Activated CD8-positive, alpha-beta memory T cell treated with anti-CD3 and anti-CD28 coated beads, Interleukin-2, amount 50 U/mL, for 24 hours (primary cell): Measurements from ENCODE around the gene SLC25A21.
"Not testable (repeated sequence)": the region's sequence is repeated elsewhere in the genome, so short reads cannot be mapped to it uniquely, and the experiment has no call there.

Experiments used
- DNase-seq: peaks from one replicate; pipeline ENCODE4 v3.0.0-alpha.2; 2020; ENCODE audit errors: extremely low read depth

SLC25A21 gene

GRCh38 chr14:36713960-36714703 lies 458.3 kb downstream of the SLC25A21 start:
- DNase-seq, result no peak

GRCh38 chr14:36707570-36707969 lies 464.8 kb downstream of the SLC25A21 start:
- DNase-seq, result no peak

GRCh38 chr14:36702474-36702873 lies 469.9 kb downstream of the SLC25A21 start:
- no peak for DNase-seq

- no peak for DNase-seq
Measured at GRCh38 chr14:36701132-36701531, 471.3 kb downstream of the SLC25A21 start.

- no peak for DNase-seq
Measured at GRCh38 chr14:36700651-36701050, 471.8 kb downstream of the SLC25A21 start.

- not testable (repeated sequence) for DNase-seq
Measured at GRCh38 chr14:36699420-36699819, 473.0 kb downstream of the SLC25A21 start.

- DNase-seq, result no peak
Measured at GRCh38 chr14:36690311-36691040, 481.9 kb downstream of the SLC25A21 start.

GRCh38 chr14:36684946-36685345 lies 487.5 kb downstream of the SLC25A21 start:
- no peak for DNase-seq

- DNase-seq, result no peak
Measured at GRCh38 chr14:36683083-36683724, 489.2 kb downstream of the SLC25A21 start.

GRCh38 chr14:36682338-36682737 lies 490.1 kb downstream of the SLC25A21 start:
- no peak for DNase-seq

GRCh38 chr14:36676236-36676635 lies 496.2 kb downstream of the SLC25A21 start:
- DNase-seq, result no peak

- DNase-seq, result no peak
Measured at GRCh38 chr14:36675581-36675980, 496.8 kb downstream of the SLC25A21 start.

- no peak for DNase-seq
Measured at GRCh38 chr14:36674659-36675058, 497.7 kb downstream of the SLC25A21 start.

- no peak for DNase-seq
Measured at GRCh38 chr14:36672095-36672494, 500.3 kb downstream of the SLC25A21 start.

GRCh38 chr14:36671149-36671548 lies 501.3 kb downstream of the SLC25A21 start:
- no peak for DNase-seq

- no peak for DNase-seq
Measured at GRCh38 chr14:36667679-36668078, 504.7 kb downstream of the SLC25A21 start.

GRCh38 chr14:36666416-36667206 lies 505.8 kb downstream of the SLC25A21 start:
- DNase-seq, result no peak

- no peak for DNase-seq
Measured at GRCh38 chr14:36665887-36666415, 506.5 kb downstream of the SLC25A21 start.

- no peak for DNase-seq
Measured at GRCh38 chr14:36664322-36665193, 507.8 kb downstream of the SLC25A21 start.
